ENCODE data around the gene CYP19A1.

CYP19A1 gene

DNA sequence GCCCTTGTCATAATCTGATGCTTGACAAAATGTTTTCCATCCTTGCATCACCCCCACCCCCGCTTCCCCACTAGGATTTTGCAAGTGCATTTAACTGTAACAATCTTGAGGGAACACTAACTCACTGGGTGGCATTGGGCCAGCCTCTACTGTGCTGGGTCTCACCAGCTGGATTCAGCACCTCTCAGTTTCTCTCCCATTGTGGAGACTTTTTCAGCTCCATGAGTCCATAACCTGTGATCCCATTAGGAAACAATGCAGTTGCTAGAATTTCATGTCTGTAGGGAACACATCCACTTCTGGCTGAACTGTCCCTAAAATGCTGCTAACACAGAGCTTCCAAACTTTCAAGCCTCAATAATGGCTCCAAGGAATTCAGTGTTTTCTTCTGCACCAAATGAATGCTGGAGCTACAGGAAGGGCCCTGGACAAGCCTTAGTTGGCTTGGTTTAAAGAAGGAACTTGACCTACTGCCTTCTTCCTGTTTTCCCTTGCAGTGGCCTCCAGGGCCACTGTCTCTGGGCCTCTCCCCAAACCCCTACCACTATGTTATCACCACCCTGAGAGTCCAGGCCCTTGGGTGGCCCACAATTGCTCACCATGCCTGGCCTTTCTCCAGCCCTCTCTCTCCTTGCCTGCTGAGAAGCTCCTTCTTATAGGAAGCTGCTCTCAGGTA, 15.6 kb downstream of the CYP19A1 start:
- peak; percentile 10 for DNase-seq

DNA sequence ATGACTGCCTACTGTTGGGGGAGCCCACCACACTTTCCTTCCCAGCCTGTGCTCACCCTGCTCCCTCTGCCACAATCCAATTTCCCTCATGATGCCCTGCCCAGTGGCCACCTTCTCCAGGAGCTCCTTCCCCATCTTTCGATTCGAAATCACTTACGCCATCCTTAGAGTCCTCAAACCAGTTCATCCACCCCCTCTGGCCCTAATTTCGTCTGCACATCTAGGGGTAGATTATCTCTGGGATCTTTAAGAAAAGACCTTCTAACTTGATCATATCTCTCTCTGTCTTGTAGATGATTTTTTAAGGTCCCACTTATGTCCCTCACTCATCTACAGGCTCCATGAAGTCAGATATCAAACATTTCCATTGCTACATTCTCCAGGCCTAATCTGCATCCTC, 17.1 kb downstream of the CYP19A1 start:
- DNase-seq: no peak

- DNase-seq: no peak
Observed at GRCh38 chr15:51320843-51321242, 17.6 kb downstream of the CYP19A1 start.

DNA sequence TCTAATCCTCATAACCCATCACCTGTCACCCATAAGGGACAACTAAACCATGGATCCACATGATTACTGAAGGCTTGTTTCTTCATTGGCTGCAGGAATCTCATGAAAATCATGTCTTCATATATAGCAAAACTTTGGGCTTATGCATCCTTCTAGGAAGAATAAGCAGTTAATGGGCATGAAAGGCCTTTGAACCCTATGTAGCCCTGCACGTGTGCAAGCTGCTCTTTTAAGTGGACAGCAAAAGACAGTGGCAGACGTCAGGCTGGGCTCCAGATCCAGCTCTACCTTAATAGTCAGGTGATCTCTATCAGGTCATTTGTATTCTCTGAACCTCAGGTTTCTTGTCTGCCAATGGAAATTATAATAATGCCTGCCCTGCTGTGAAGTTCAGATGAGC, 18.9 kb downstream of the CYP19A1 start:
- no peak for DNase-seq

DNA sequence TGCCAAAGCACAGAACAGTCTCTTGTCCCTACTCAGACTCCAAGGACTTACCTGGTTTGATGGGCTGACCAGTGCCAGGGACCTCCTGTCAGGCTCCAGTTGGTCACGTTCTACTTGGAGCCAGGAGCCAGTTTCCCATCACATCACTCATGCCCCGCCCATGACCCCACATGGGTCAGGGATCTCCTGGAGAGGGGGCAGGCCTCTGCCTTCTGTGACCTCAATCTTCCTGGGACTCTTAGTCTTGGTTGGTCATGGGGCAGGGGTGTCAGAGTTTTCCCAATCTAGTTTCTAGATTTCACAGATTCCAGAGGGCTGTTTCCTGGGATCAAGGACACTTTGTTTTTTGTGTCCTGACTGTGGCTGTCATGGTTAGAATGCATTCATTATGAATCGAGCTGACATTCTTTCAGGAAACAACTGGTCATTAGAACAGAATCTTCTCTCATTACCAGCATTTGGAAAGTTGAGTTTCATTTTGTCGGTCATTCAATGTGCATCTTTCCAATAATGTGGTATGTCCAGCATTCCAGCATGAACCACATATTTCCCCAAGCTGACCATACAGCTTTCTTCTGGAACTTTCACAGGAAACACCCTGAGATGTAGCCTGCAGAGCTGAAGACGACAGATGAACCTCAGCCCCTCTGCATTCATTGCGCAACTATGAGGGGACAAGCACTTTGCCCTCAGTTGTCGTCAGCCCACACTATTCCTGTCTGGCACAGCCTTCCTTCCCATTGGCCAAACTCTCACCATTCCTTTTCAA, 19.8 kb downstream of the CYP19A1 start:
- no peak for DNase-seq

- DNase-seq: no peak
Observed at GRCh38 chr15:51316636-51317035, 21.8 kb downstream of the CYP19A1 start.

DNA sequence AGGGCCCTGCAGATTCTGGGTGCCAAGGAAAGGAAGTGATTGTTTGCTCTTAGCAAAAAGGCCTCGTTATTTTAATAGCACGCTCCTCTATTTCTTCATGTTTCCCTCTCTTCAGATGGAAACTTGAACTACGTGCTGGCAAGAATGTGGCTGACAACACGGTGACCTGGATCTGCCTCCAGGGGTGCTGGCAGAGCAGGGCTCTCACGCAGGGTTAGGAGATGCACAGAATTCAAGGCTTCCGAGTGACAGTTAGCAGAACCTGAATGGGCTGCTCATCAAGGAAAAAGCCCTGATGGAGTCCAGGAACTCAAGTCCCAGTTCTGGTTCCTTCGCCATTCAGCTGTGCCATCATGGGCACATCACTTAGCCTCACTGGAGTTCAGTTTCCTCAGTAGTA, 22.7 kb downstream of the CYP19A1 start:
- DNase-seq: no peak

- DNase-seq: no peak
Observed at GRCh38 chr15:51314391-51315337, 23.7 kb downstream of the CYP19A1 start.

- no peak for DNase-seq
Observed at GRCh38 chr15:51313644-51314280, 24.6 kb downstream of the CYP19A1 start.

DNA sequence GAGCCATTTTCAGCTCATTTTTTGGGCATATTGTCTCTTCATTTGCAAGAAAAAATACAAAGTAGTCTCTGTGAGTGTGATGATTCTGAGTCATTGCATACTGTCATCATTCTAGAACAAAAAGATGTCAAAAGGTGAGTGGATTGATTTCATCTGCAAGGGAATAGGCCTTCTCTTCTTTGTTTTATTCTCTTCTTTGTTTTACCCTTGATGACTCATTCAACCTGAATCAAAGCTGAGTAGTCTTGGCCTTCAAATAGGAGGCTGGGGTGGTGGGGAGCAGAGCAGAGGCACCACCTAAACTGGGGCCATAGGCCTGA, 25.4 kb downstream of the CYP19A1 start:
- peak; percentile 32 for DNase-seq

DNA sequence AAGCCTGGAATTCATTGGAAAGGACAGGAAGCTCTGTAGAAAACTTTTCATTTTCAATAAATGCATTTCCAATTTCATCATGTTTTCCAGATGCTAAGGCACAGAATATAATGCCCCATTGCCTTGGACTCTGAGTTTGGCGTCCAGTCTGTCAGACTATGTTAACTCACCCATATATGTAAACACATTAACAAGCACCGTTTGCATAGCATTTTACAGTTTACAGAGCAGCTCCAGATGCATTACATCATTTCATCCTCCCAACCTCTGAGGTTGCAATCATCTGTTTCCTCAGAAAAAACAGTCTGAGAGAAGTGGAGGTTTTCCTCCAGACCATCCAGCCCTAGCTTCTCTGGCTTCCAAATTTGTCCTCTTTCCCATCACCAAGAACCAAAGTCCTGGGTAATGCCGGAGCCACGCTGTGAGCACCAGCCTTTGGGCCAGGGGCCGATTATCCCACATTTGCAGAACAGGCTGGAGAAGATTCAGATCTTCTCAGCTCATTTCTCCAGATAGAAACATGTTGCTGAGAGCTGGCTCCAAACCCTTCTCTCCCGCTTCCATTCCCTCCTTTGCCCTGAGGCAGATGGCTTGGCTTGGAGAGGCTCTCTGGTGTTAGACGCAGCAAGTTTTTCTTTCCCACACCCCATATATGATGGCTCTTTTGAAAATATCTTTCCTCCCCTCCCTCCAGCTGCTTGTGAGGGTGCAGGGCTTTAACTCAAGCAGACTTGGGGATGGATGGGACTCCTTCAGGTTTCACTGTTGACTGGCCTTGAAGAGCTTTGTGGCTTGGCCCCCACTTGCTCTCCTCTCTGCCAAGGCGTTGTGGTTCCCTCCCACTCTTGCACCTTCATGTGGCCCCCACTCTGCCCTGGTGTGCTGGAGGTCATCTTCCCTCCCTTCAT, 26.0 kb downstream of the CYP19A1 start:
- DNase-seq: peak; percentile 23

DNA sequence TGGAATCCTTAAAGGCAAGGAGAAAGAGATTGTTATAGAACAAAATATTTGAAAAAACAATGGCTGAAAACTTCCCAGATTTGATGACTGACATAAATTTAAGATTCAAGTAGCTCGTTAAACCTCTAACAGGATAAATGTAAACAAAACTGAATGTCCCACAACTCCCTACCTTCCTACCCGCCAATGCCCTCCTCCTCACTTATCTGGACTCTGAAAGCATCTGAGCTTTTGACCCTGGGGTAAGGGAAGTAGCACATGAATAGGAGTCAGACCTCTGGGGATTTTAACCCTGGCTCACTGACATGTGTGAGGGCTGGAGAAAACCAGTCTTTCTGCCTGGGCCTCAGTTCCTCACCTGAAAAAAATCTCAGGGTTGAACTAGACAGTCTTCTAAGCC, 26.9 kb downstream of the CYP19A1 start:
- no peak for DNase-seq

DNA sequence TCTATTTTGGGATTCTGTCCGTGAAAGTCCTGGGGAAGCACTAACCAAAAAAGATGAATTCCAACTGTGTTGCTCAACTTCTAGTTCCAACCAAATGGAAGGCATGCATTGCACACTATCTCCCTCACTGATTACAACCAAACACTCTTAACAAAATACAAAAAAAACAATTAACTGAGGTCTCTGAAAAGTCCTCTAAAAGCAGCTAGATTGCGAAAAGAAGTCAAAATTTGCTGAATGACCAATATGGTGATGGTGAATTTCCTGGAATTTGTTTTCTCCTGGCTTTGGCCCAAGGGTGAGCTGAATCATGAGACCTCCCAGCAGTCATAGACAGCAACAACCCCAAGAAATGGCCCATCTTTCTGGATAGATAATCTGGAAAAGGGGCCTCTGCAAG, 28.3 kb downstream of the CYP19A1 start:
- peak; percentile 73 for DNase-seq

DNA sequence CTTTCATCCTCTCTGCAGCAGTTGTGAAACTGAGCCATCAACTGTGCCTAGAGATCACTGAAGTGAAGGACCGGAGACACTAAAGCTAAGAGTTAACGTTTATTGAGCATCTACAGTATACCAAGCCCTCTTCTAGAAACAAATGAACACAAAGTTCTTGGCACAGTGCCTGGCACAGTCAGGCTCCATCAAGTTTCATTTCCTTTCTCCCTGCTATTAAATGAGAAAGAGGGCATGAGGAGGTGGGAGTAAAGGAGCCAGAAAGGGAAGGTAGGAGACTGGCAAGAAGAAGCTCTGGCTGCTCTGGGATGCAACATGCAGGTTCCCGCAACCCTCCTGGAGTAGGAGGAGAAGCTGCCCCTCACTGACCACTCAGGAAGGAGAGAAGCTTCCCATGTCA, 30.6 kb downstream of the CYP19A1 start:
- DNase-seq: no peak

DNA sequence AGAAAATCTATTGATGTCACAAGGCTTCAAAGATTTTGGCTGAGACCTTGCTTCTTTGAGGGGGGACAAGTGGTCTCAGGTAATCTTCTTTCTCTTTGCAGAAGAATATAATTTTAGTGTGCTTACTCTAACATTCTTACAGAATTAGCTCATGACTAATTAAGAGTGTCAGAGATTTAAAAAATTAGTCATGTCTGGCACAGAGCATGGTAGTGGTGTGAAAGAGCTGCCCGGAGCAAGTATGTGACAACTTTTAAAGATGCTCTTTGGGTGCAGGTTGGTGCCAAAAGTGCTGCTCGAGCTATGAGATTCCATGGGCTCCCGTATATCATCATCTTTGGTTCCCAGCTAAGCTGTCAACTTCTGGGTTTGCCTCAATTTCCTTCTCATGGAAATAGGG, 31.1 kb downstream of the CYP19A1 start:
- no peak for DNase-seq

DNA sequence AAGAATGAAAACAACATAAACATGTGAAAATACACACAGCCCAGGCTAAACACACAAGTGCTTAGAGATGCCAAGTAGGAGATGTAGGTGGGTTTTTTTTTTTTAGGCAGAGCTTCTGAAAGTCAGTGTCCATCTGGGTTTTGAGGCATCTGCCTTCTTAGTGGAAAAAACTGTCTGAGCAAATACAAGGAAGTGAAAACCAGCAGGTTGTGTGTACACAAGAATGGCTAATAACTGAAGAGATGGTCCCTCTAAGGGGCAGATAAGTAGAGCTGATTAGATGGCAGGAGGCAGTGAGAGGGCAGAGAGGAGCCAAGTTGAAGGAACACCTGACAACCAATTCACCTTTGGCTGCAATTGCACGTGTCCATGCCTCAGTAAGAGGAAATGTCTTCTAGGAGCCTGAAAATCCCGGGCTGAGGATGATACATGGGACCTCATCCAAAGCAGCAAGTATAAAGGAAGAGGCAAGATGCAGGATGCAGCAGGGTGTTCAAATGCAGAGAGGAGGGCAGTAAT, 34.9 kb downstream of the CYP19A1 start:
- DNase-seq: no peak

DNA sequence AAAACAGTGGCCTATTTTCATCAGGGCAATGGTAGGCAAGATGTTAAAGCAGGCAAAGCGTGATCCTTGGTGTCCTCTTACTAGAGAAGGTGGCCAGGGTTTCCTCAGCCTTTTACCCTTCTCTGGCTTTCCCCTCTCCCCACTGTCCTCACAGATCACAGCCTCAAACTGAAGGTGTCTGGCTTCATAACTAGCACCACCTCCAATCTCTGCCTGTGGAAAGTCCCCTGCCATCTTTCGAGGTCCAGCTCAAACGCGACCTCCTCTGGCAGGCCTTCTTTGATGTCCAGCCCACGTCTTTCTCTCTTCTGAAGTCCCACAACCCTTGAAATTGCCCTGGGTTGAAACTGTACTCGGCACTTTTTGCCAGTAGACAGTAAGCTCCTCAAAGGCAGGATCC, 35.9 kb downstream of the CYP19A1 start:
- DNase-seq: no peak

DNA sequence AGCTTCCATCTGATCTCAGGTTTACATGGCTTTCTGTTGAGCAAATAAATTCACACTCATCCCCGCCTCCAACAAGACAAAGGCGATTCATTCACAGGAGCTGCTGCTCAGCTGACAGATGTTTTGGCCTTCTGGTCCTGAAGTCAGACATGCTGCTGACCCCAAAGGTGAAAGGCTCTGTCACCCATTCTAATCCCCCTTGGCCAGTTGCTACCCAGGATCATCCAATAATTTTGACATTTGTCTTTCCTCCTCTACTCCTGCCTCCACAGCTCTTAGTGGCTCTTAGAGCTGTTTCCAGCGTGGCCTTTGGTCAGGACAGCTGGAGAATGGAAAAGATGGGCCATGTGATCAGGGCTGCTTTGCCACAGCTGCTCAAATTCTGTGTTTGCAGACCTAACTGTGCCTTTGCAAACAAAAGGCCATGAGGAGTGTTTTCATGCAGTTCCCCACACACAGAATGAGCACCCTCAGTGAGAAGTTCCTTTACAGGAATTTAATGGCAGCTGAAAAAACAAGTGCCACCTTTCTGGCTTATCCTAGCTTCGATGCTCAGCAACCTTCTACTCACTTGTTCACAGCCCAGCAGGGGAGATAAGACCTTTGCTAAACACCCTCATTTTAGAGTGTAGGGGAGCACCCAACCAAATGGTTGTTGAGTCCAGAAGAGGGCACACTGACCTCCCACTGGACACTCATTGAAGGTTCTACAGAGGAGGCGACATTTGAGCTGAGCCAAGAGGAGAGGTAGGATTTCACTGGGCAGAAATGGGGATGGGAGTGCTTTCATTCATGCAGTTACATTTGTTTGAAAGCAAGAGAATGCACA, 39.0 kb downstream of the CYP19A1 start:
- DNase-seq: no peak

GRCh38 chr15:51298620-51299019, 39.8 kb downstream of the CYP19A1 start:
- no peak for DNase-seq

- no peak for DNase-seq
Observed at GRCh38 chr15:51290720-51291119, 47.7 kb downstream of the CYP19A1 start.

GRCh38 chr15:51289290-51289689, 49.1 kb downstream of the CYP19A1 start:
- no peak for DNase-seq

Data from fibroblast of skin of right quadriceps (primary cell).